DND-41 (cell line): Measurements from ENCODE around the gene FHOD3.

Experiments used
- CTCF ChIP-seq: IDR thresholded peaks from 2 replicates; pipeline ENCODE4 v1.5.1; 2012; ENCODE audit warnings: borderline replicate concordance, low read length, moderate library complexity, mild to moderate bottlenecking; ENCODE audit not compliant: poor library complexity, severe bottlenecking; ENCODE audit errors: extremely low read depth
- EZH2 ChIP-seq: IDR thresholded peaks from 3 replicates; pipeline ENCODE4 v1.6.1; 2012; ENCODE audit warnings: borderline replicate concordance, low read depth, mild to moderate bottlenecking, moderate library complexity, low read length, inconsistent platforms; ENCODE audit not compliant: severe bottlenecking

GRCh38 chr18:36769172-36769571 lies 471.7 kb downstream of the FHOD3 start:
- TF ChIP-seq CTCF (no peak), EZH2 (no peak)
